Measurements from ENCODE around the gene LRRC71.

The LRRC71 gene

GRCh38 chr1:156920233-156921052 is at the start of gene LRRC71:
TSS of gene LRRC71 (plus strand) at chr1:156920632. CDS start at chr1:156920804, 172 bp downstream.
- peak; percentile 67 for DNase-seq

- DNase-seq = no peak
These were observed 46.8 kb upstream of the LRRC71 start for GRCh38 chr1:156873659-156874058.

- no peak for DNase-seq
These were observed 46.3 kb upstream of the LRRC71 start for GRCh38 chr1:156874142-156874541.

GRCh38 chr1:156874572-156875340 is 45.7 kb upstream of the LRRC71 start:
- DNase-seq = no peak

- DNase-seq = no peak
These were observed 45.2 kb upstream of the LRRC71 start for GRCh38 chr1:156875341-156875615.

GRCh38 chr1:156876281-156876680 is 44.2 kb upstream of the LRRC71 start:
- no peak for DNase-seq

GRCh38 chr1:156877433-156878170 is 42.8 kb upstream of the LRRC71 start:
- no peak for DNase-seq

GRCh38 chr1:156879876-156880275 is 40.6 kb upstream of the LRRC71 start:
- DNase-seq = no peak

- DNase-seq = no peak
These were observed 40.0 kb upstream of the LRRC71 start for GRCh38 chr1:156880473-156880872.

- no peak for DNase-seq
These were observed 39.3 kb upstream of the LRRC71 start for GRCh38 chr1:156881101-156881500.

GRCh38 chr1:156881663-156882062 is 38.8 kb upstream of the LRRC71 start:
- DNase-seq = no peak

- no peak for DNase-seq
These were observed 37.9 kb upstream of the LRRC71 start for GRCh38 chr1:156882543-156882942.

GRCh38 chr1:156883919-156884318 is 36.5 kb upstream of the LRRC71 start:
- no peak for DNase-seq

- no peak for DNase-seq
These were observed 35.8 kb upstream of the LRRC71 start for GRCh38 chr1:156884560-156885184.

- no peak for DNase-seq
These were observed 35.1 kb upstream of the LRRC71 start for GRCh38 chr1:156885314-156885713.

GRCh38 chr1:156885880-156886355 is 34.5 kb upstream of the LRRC71 start:
- no peak for DNase-seq

- no peak for DNase-seq
These were observed 33.7 kb upstream of the LRRC71 start for GRCh38 chr1:156886583-156887281.

- DNase-seq = no peak
These were observed 33.1 kb upstream of the LRRC71 start for GRCh38 chr1:156887317-156887716.

GRCh38 chr1:156887734-156888133 is 32.7 kb upstream of the LRRC71 start:
- no peak for DNase-seq

- peak; percentile 47 for DNase-seq
These were observed 30.4 kb upstream of the LRRC71 start for GRCh38 chr1:156889802-156890580.

Data from NCI-H1436 (cell line).